Breast epithelium (tissue), 4 donors: ENCODE measurements around the gene INPP4A. TPM values are rescaled to one million over a fixed set of nuclear protein-coding genes. Genes with fewer than 3 reads are reported as not detected.

Experiments used
- DNase-seq, 2 donors: peaks; one replicate each; pipeline ENCODE4 v3.0.0-alpha.2; 2019; ENCODE audit warnings: low spot score in 2 of 2
- H3K27ac ChIP-seq, 2 donors: fragments of 200-600 bp; sonication (generic) in 1 of 2; one replicate each; pipeline ENCODE4 v1.5.1; 2016 to 2019; ENCODE audit warnings: mild to moderate bottlenecking in 1 of 2
- H3K27me3 ChIP-seq, 2 donors: fragments of 200-600 bp; sonication (generic) in 1 of 2; one replicate each; pipeline versions ENCODE4 v1.5.1 to v1.6.0; 2017 to 2019; ENCODE audit warnings: control low read depth in 1 of 2, mild to moderate bottlenecking in 1 of 2
- H3K36me3 ChIP-seq: fragments of 200-600 bp; one replicate; pipeline ENCODE4 v1.5.1; 2019
- H3K4me1 ChIP-seq, 2 donors: fragments of 200-600 bp; sonication (generic); one replicate each; pipeline ENCODE4 v1.5.1; 2016 to 2019; ENCODE audit warnings: control low read depth in 1 of 2
- H3K4me3 ChIP-seq, 3 donors: fragments of 200-600 bp; sonication (generic); 1 replicate in 2 of 3; 2 replicates in 1 of 3; pipeline ENCODE4 v1.5.1; 2016 to 2019; ENCODE audit warnings: mild to moderate bottlenecking in 3 of 3, moderate library complexity in 2 of 3
- H3K9me3 ChIP-seq, 2 donors: fragments of 200-600 bp; sonication (generic) in 1 of 2; one replicate each; pipeline ENCODE4 v1.5.1; 2016 to 2019; ENCODE audit warnings: control low read depth in 1 of 2
- CTCF ChIP-seq, 3 donors: fragments of 450-650 bp; IDR thresholded peaks; one replicate each; pipeline ENCODE4 v1.5.1; 2016 to 2017; ENCODE audit warnings: antibody characterized with exemption in 3 of 3, mild to moderate bottlenecking in 3 of 3, moderate library complexity in 3 of 3
- POLR2A ChIP-seq: fragments of 450-650 bp; IDR thresholded peaks from one replicate; pipeline ENCODE4 v1.6.1; 2016; ENCODE audit warnings: antibody characterized with exemption, mild to moderate bottlenecking, moderate library complexity
- POLR2AphosphoS5 ChIP-seq, 3 donors: sonication (generic); formaldehyde crosslinking; IDR thresholded peaks; one replicate each; pipeline ENCODE4 v1.6.1; 2017; ENCODE audit warnings: antibody characterized with exemption in 3 of 3
- intact Hi-C: fragments of 100-400 bp; cut with DNase I; formaldehyde crosslinking; loops from one replicate; pipeline ENCODE4 v1.15.1; 2023; ENCODE audit warnings: low total_unique reads
- total RNA-seq, 3 donors: library from RNA; depleted of rRNA; stranded (reverse); fragments of >200 nt; gene quantifications; one replicate each; pipeline ENCODE4 v1.1.0, GENCODE V29; 2016

Gene INPP4A
- total RNA-seq, 3 donors from 2014 or later: 22.6 to 35.4 (median 25.8) TPM

GRCh38 chr2:98463551-98463971 lies 18.9 kb downstream of the INPP4A start:
- no peak overlapping the region for H3K4me3 ChIP-seq
- TF ChIP-seq CTCF (IDR thresholded peaks at IDR 0.05) (no peak), POLR2A (no peak)
- intact Hi-C loops: no loop called here
- no peaks in the 10 kb centered on the region for H3K27me3 ChIP-seq
- H3K27ac ChIP-seq: peak overlapping the region in 1 of 2 donors; percentile 7
- no peaks in the 10 kb centered on the region for H3K9me3 ChIP-seq
- no peak for DNase-seq
- no peaks in the 10 kb centered on the region for H3K36me3 ChIP-seq
- H3K4me1 ChIP-seq: no peaks in the 10 kb centered on the region

- no peak overlapping the region for H3K4me3 ChIP-seq
- DNase-seq: no peak
These were observed 19.5 kb downstream of the INPP4A start for GRCh38 chr2:98463988-98464771.

GRCh38 chr2:98464772-98465310 lies 20.2 kb downstream of the INPP4A start:
- no peak overlapping the region for H3K4me3 ChIP-seq
- DNase-seq: no peak
- H3K27ac ChIP-seq: peak overlapping the region in 1 of 2 donors; percentile 71
- H3K9me3 ChIP-seq: no peaks in the 10 kb centered on the region
- intact Hi-C loops: no loop called here
- no peaks in the 10 kb centered on the region for H3K36me3 ChIP-seq
- TF ChIP-seq POLR2AphosphoS5 (IDR thresholded peaks at IDR 0.05) (no peak), CTCF (IDR thresholded peaks at IDR 0.05) (no peak), POLR2A (no peak)
- no peaks in the 10 kb centered on the region for H3K27me3 ChIP-seq
- H3K4me1 ChIP-seq: no peaks in the 10 kb centered on the region

More at GRCh38 chr2:98463988-98464771, 19.5 kb downstream of the INPP4A start:
- intact Hi-C loops: no loop called here
- H3K9me3 ChIP-seq: no peaks in the 10 kb centered on the region
- peak overlapping the region in 1 of 2 donors; percentile 71 for H3K27ac ChIP-seq
- H3K27me3 ChIP-seq: no peaks in the 10 kb centered on the region
- no peak for TF ChIP-seq POLR2AphosphoS5 (IDR thresholded peaks at IDR 0.05)
- no peak for TF ChIP-seq CTCF (IDR thresholded peaks at IDR 0.05)
- no peaks in the 10 kb centered on the region for H3K36me3 ChIP-seq
- H3K4me1 ChIP-seq: no peaks in the 10 kb centered on the region

- Histone ChIP-seq H3K4me1 (no peaks in the 10 kb centered on the region), H3K27me3 (no peaks in the 10 kb centered on the region), H3K27ac (peak overlapping the region in 1 of 2 donors; percentile 71), H3K36me3 (no peaks in the 10 kb centered on the region), H3K4me3 (peak overlapping the region in 1 of 3 donors; percentile 7), H3K9me3 (no peaks in the 10 kb centered on the region)
- intact Hi-C loops: no loop called here
- peak in 1 of 2 donors; percentile 45 for DNase-seq
- TF ChIP-seq POLR2AphosphoS5 (IDR thresholded peaks at IDR 0.05): no peak
- no peak for TF ChIP-seq POLR2A
- no peak for TF ChIP-seq CTCF (IDR thresholded peaks at IDR 0.05)
These were observed 21.0 kb downstream of the INPP4A start for GRCh38 chr2:98465456-98466226.
